Osteocyte (in vitro differentiated cells): ENCODE results near the gene TYK2. TPM values are rescaled to one million over a fixed set of nuclear protein-coding genes. Genes with fewer than 3 reads are reported as not detected.
"Not testable (repeated sequence)": the region's sequence is repeated elsewhere in the genome, so short reads cannot be mapped to it uniquely, and the experiment has no call there.

Source experiments
- DNase-seq: peaks from one replicate; pipeline ENCODE4 v3.0.0; 2021; ENCODE audit warnings: mixed read lengths; ENCODE audit not compliant: unreplicated experiment; ENCODE audit errors: extremely low spot score
- H3K27ac Mint-ChIP-seq: one replicate; pipeline ENCODE4 v1.8.0; 2021; ENCODE audit warnings: mild to moderate bottlenecking, mixed read lengths; ENCODE audit not compliant: unreplicated experiment
- H3K27me3 Mint-ChIP-seq: one replicate; pipeline ENCODE4 v1.8.0; 2021; ENCODE audit warnings: mixed read lengths; ENCODE audit not compliant: unreplicated experiment
- H3K36me3 Mint-ChIP-seq: one replicate; pipeline ENCODE4 v1.8.0; 2021; ENCODE audit warnings: mixed read lengths; ENCODE audit not compliant: unreplicated experiment
- H3K4me1 Mint-ChIP-seq: one replicate; pipeline ENCODE4 v1.8.0; 2021; ENCODE audit warnings: mixed read lengths; ENCODE audit not compliant: unreplicated experiment
- H3K4me3 Mint-ChIP-seq: one replicate; pipeline ENCODE4 v1.8.0; 2021; ENCODE audit warnings: mild to moderate bottlenecking, moderate library complexity, mixed read lengths; ENCODE audit not compliant: unreplicated experiment
- H3K9me3 Mint-ChIP-seq: one replicate; pipeline ENCODE4 v1.8.0; 2021; ENCODE audit warnings: mixed read lengths; ENCODE audit not compliant: unreplicated experiment
- CTCF ChIP-seq: fragments of 200-600 bp; sonication (generic); IDR thresholded peaks from 2 replicates; pipeline ENCODE4 v1.5.0; 2021; ENCODE audit warnings: antibody characterized with exemption, mild to moderate bottlenecking, moderate library complexity
- total RNA-seq: library from RNA; stranded (reverse); gene quantifications from 2 replicates; pipeline ENCODE4 v1.2.1, GENCODE V29; 2021

Gene TYK2
- total RNA-seq, 1 donor from 2014 or later, result 136 TPM

DNA sequence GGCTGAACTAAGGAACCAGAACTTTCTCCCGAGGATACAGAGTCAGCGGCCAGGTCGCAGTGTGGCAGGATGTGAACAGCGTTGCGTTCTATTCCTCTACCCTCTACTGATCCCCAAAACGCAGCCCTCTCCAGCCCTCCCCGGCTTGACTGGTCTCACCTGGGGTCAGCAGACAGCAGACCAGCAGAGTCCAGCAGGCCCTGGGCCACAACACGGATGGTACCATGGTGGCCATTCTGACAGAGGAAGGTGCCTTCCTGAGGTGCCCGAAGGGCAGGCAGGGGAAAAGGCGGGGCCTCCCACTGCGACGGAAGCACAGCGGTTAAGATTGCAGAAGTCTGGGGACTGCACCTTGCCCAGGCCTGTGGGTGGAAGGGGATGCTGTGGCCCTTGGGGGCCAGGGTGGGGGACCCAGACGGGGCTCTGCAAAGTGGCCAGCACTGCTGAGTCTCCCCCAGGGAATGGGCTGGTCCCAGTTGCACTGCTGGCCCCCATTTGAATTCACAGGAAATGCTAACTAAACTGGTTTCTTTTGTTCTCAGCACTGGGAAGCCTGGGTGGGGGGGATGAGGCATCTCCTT is 40.9 kb downstream of the TYK2 start, which contains the start of gene ICAM3:
TSS of gene ICAM3 (minus strand) at position 245 of the 581 bp plus-strand sequence. CDS start at position 235, 10 bp downstream.
- TF ChIP-seq CTCF, result no peak
- Mint-ChIP-seq H3K9me3 (no peaks in the 10 kb centered on the region), H3K27ac (no peak within 1 kb of the TSS), H3K36me3 (no peaks in the 10 kb centered on the region), H3K27me3 (no peaks in the 10 kb centered on the region), H3K4me1 (peaks cover 4% of the 10 kb centered on the region), H3K4me3 (no peak within 1 kb of the TSS)
- DNase-seq, result no peak

GRCh38 chr19:10338940-10339339 is 41.4 kb downstream of the TYK2 start:
- Mint-ChIP-seq H3K4me1 (peaks cover 9% of the 10 kb centered on the region), H3K36me3 (no peaks in the 10 kb centered on the region), H3K27ac (no peak overlapping the region), H3K27me3 (no peaks in the 10 kb centered on the region), H3K4me3 (no peak overlapping the region), H3K9me3 (no peaks in the 10 kb centered on the region)
- no peak for TF ChIP-seq CTCF
- no peak for DNase-seq

- not testable (repeated sequence) for H3K27me3 Mint-ChIP-seq, DNase-seq, H3K4me3 Mint-ChIP-seq, H3K27ac Mint-ChIP-seq, H3K36me3 Mint-ChIP-seq, H3K9me3 Mint-ChIP-seq
- H3K4me1 Mint-ChIP-seq, result peaks cover 25% of the 10 kb centered on the region
These were observed 43.6 kb downstream of the TYK2 start for GRCh38 chr19:10336725-10337124.

DNA sequence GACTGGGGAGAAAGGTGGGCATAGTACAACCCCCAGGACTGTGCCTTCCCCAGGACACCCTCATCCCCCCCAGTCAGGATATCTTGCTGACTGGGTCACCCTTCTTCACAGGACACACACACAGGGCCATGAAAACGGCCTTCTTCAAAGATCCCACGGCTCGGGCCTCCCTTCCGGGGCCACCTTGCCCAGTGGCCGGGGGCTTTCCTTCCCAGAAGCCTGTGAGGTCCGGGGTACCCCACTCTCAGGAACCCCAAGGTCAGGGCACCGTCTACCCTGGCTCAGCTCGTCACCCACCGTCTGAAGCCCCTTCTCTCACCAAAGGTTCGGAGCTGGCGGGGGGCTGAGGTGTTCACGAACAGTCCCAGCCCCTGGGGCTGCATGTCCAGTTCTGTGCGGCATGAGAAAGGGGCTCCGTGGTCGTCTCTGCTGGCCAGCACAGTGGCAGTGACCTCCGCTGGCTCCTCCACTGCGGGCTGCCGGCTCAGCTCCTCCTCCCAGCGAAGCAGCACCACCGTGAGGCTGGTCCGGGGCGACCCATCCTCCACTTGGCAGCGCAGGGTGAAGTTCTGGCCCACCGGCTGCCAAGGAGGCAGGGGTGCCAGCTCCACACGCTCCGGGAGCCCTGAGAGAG is 44.9 kb downstream of the TYK2 start:
- Mint-ChIP-seq H3K4me1 (peaks cover 25% of the 10 kb centered on the region), H3K27me3 (no peaks in the 10 kb centered on the region), H3K36me3 (no peaks in the 10 kb centered on the region), H3K9me3 (no peaks in the 10 kb centered on the region), H3K27ac (no peak overlapping the region), H3K4me3 (peak overlapping the region; percentile 95)
- DNase-seq, result no peak
- TF ChIP-seq CTCF, result no peak

DNA sequence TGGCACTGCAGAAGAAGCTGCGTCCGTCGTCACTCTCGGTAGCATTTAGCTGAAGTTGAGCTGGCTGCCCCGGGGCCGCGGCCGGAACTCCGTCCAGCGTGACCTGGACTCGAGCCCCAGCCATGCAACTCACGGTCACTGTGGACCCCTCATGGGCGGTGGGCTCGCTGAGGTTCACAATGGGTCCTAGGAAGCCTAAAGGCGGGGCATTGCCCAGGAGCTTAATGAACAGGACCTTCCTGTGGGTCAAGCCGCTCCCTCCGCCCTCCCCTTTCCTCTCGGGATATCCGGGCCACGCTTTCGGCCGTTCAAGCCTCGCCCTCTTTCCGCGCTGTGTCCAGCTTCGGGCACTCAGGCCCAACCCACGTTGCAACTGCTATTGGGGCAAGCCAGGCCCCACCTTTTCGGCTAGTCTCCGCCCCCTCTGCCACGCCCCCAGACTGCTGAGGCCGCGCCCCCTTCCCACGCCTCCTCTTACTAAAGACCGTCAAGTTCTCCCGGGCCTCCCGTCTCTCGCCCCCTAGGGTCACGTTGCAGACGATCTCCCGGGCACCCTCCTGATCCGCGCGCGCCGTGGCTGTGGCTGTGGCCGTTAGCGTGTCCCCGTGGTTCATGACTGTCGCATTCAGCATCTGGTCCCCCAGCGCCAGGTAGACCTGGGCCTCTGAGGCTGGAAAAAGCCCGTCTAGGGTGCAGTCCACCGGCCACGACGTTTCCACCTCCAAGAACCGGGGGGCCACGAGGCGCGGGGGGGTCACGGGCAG is 45.6 kb downstream of the TYK2 start:
- peak overlapping the region; percentile 95 for H3K4me3 Mint-ChIP-seq
- no peak for TF ChIP-seq CTCF
- DNase-seq, result peak; percentile 97
- no peaks in the 10 kb centered on the region for H3K9me3 Mint-ChIP-seq
- H3K27ac Mint-ChIP-seq, result peak overlapping the region; percentile 99
- peaks cover 3% of the 10 kb centered on the region for H3K36me3 Mint-ChIP-seq
- no peaks in the 10 kb centered on the region for H3K27me3 Mint-ChIP-seq
- peaks cover 25% of the 10 kb centered on the region for H3K4me1 Mint-ChIP-seq
